ENCODE data around the gene MRTFB. TPM values are rescaled to one million over a fixed set of nuclear protein-coding genes. Genes with fewer than 3 reads are reported as not detected.

The MRTFB gene
- total RNA-seq, 1 donor from 2014 or later = 83.1 TPM

GRCh38 chr16:14298374-14299122 is 227.4 kb downstream of the MRTFB start:
- peaks cover 12% of the 10 kb centered on the region for H3K4me1 Mint-ChIP-seq (ENCODE audit: low read depth)
- peaks cover 19% of the 10 kb centered on the region for H3K27me3 Mint-ChIP-seq
- no peak for DNase-seq (ENCODE audit: low spot score, unreplicated experiment)
- no peaks in the 10 kb centered on the region for H3K36me3 Mint-ChIP-seq (ENCODE audit: insufficient read depth)
- no peaks in the 10 kb centered on the region for H3K9me3 Mint-ChIP-seq (ENCODE audit: low read depth)
- no peak for TF ChIP-seq CTCF (IDR thresholded peaks at IDR 0.05; ENCODE audit: unreplicated experiment)
- H3K27ac Mint-ChIP-seq = no peak overlapping the region
- no peak overlapping the region for H3K4me3 Mint-ChIP-seq (ENCODE audit: low read depth)

- H3K4me1 Mint-ChIP-seq (ENCODE audit: low read depth) = peaks cover 22% of the 10 kb centered on the region
- peaks cover 41% of the 10 kb centered on the region for H3K27me3 Mint-ChIP-seq
- peak overlapping the region; percentile 77 for H3K4me3 Mint-ChIP-seq (ENCODE audit: low read depth)
- peak overlapping the region; percentile 88 for H3K27ac Mint-ChIP-seq
- no peaks in the 10 kb centered on the region for H3K9me3 Mint-ChIP-seq (ENCODE audit: low read depth)
- no peaks in the 10 kb centered on the region for H3K36me3 Mint-ChIP-seq (ENCODE audit: insufficient read depth)
- peak; percentile 49 for TF ChIP-seq CTCF (IDR thresholded peaks at IDR 0.05; ENCODE audit: unreplicated experiment)
- no peak for DNase-seq (ENCODE audit: low spot score, unreplicated experiment)
These were observed 229.6 kb downstream of the MRTFB start for GRCh38 chr16:14300705-14301168.

GRCh38 chr16:14301169-14302030 is 230.3 kb downstream of the MRTFB start:
- no peak for DNase-seq (ENCODE audit: low spot score, unreplicated experiment)
- Mint-ChIP-seq H3K27me3 (peaks cover 47% of the 10 kb centered on the region), H3K27ac (peak overlapping the region; percentile 88)

GRCh38 chr16:14302031-14302398 is 230.9 kb downstream of the MRTFB start:
- peaks cover 35% of the 10 kb centered on the region for H3K4me1 Mint-ChIP-seq (ENCODE audit: low read depth)
- peak overlapping the region; percentile 79 for H3K4me3 Mint-ChIP-seq (ENCODE audit: low read depth)
- no peak for TF ChIP-seq CTCF (IDR thresholded peaks at IDR 0.05; ENCODE audit: unreplicated experiment)
- no peak overlapping the region for H3K27ac Mint-ChIP-seq
- DNase-seq (ENCODE audit: low spot score, unreplicated experiment) = no peak
- peaks cover 53% of the 10 kb centered on the region for H3K27me3 Mint-ChIP-seq
- H3K36me3 Mint-ChIP-seq (ENCODE audit: insufficient read depth) = no peaks in the 10 kb centered on the region
- no peaks in the 10 kb centered on the region for H3K9me3 Mint-ChIP-seq (ENCODE audit: low read depth)

More at GRCh38 chr16:14301169-14302030, 230.3 kb downstream of the MRTFB start:
- no peaks in the 10 kb centered on the region for H3K9me3 Mint-ChIP-seq (ENCODE audit: low read depth)
- no peaks in the 10 kb centered on the region for H3K36me3 Mint-ChIP-seq (ENCODE audit: insufficient read depth)
- TF ChIP-seq CTCF (IDR thresholded peaks at IDR 0.05; ENCODE audit: unreplicated experiment) = no peak
- peaks cover 29% of the 10 kb centered on the region for H3K4me1 Mint-ChIP-seq (ENCODE audit: low read depth)
- H3K4me3 Mint-ChIP-seq (ENCODE audit: low read depth) = peak overlapping the region; percentile 77

- Mint-ChIP-seq H3K4me3 (ENCODE audit: low read depth) (peak overlapping the region; percentile 79), H3K4me1 (ENCODE audit: low read depth) (peaks cover 36% of the 10 kb centered on the region), H3K36me3 (ENCODE audit: insufficient read depth) (no peaks in the 10 kb centered on the region), H3K27me3 (peaks cover 53% of the 10 kb centered on the region), H3K9me3 (ENCODE audit: low read depth) (no peaks in the 10 kb centered on the region), H3K27ac (no peak overlapping the region)
- TF ChIP-seq CTCF (IDR thresholded peaks at IDR 0.05; ENCODE audit: unreplicated experiment) = no peak
- DNase-seq (ENCODE audit: low spot score, unreplicated experiment) = peak; percentile 37
These were observed 231.5 kb downstream of the MRTFB start for GRCh38 chr16:14302399-14303181.
